Activated T-helper 1 cell treated with anti-CD3 and anti-CD28 coated beads, Interleukin-12 subunit alpha, Interleukin-12 subunit beta, Interleukin-2, Interleukin-4 antibody, amounts not matched to agents 30 ng/mL and 10 ng/mL and 1 ng/mL, durations not matched to agents 14 hours and 24 hours and 36 hours (primary cell): ENCODE results near the gene TAS1R1. TPM values are rescaled to one million over a fixed set of nuclear protein-coding genes. Genes with fewer than 3 reads are reported as not detected.

ENCODE experiments used
- total RNA-seq: library from RNA; stranded (reverse); gene quantifications from 2 replicates; pipeline ENCODE4 v1.2.3, GENCODE V29; 2022

Gene TAS1R1
- total RNA-seq, 1 donor from 2014 or later = not detected

Other genes with a start within 250 kb of the TAS1R1 start
- gene ACOT7, start 161.5 kb upstream of the TAS1R1 start, total RNA-seq = 124 and 126 TPM in 2 replicates
- gene HES2, start 135.4 kb upstream of the TAS1R1 start, total RNA-seq = 0.27 and 0.29 TPM in 2 replicates
- 1.2 and 1.8 TPM in 2 replicates for gene ESPN, start 130.5 kb upstream of the TAS1R1 start, total RNA-seq
- 151 and 158 TPM in 2 replicates for gene TNFRSF25, start 89.1 kb upstream of the TAS1R1 start, total RNA-seq
- gene PLEKHG5, start 63.6 kb upstream of the TAS1R1 start, total RNA-seq = 1.8 and 2.2 TPM in 2 replicates
- 50.4 and 58.9 TPM in 2 replicates for gene NOL9, start 794 bp upstream of the TAS1R1 start, total RNA-seq
- 34.5 and 35.7 TPM in 2 replicates for gene ZBTB48, start 24.7 kb downstream of the TAS1R1 start, total RNA-seq
- 27.8 and 28.1 TPM in 2 replicates for gene KLHL21, start 47.6 kb downstream of the TAS1R1 start, total RNA-seq
- gene PHF13, start 58.4 kb downstream of the TAS1R1 start, total RNA-seq = 18.8 and 19.5 TPM in 2 replicates
- 22.2 and 23.5 TPM in 2 replicates for gene THAP3, start 69.6 kb downstream of the TAS1R1 start, total RNA-seq
- gene DNAJC11, start 146.5 kb downstream of the TAS1R1 start, total RNA-seq = 81.4 and 84.4 TPM in 2 replicates
- gene CAMTA1, start 230.1 kb downstream of the TAS1R1 start, total RNA-seq = 57.2 and 63.7 TPM in 2 replicates